ENCODE results near the gene BDNF.
"Not testable (repeated sequence)": the region's sequence is repeated elsewhere in the genome, so short reads cannot be mapped to it uniquely, and the experiment has no call there.

BDNF gene

DNA sequence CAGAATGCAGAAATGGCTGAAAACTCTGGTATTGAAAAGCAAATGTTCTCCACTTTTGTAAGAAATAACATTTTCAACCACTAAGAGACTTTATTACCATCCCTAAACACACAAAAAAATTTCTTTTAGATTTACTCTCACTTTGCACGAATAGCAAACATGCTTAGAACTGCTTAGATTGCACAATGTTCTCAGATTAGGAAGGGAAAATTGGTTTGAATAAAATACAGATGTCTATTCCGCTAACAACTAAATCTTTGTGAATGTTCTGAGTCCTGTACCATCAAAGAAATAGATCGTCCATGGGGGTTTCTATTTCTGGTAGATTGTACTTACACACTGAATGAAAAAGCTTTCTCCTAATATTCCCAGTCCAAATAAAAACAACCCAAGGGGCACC is 40.1 kb downstream of the BDNF start:
- no peaks in the 10 kb centered on the region for H3K27me3 Mint-ChIP-seq
- no peak overlapping the region for H3K27ac Mint-ChIP-seq
- H3K9me3 Mint-ChIP-seq = peaks cover 14% of the 10 kb centered on the region
- H3K36me3 Mint-ChIP-seq (ENCODE audit: low read depth) = peaks cover 32% of the 10 kb centered on the region
- no peak overlapping the region for H3K4me3 Mint-ChIP-seq
- no peaks in the 10 kb centered on the region for H3K4me1 Mint-ChIP-seq (ENCODE audit: low read depth)

GRCh38 chr11:27658535-27659236 is 41.6 kb downstream of the BDNF start:
- no peaks in the 10 kb centered on the region for H3K27me3 Mint-ChIP-seq
- H3K27ac Mint-ChIP-seq = no peak overlapping the region
- no peaks in the 10 kb centered on the region for H3K4me1 Mint-ChIP-seq (ENCODE audit: low read depth)
- peaks cover 14% of the 10 kb centered on the region for H3K9me3 Mint-ChIP-seq
- no peak overlapping the region for H3K4me3 Mint-ChIP-seq
- peaks cover 32% of the 10 kb centered on the region for H3K36me3 Mint-ChIP-seq (ENCODE audit: low read depth)

DNA sequence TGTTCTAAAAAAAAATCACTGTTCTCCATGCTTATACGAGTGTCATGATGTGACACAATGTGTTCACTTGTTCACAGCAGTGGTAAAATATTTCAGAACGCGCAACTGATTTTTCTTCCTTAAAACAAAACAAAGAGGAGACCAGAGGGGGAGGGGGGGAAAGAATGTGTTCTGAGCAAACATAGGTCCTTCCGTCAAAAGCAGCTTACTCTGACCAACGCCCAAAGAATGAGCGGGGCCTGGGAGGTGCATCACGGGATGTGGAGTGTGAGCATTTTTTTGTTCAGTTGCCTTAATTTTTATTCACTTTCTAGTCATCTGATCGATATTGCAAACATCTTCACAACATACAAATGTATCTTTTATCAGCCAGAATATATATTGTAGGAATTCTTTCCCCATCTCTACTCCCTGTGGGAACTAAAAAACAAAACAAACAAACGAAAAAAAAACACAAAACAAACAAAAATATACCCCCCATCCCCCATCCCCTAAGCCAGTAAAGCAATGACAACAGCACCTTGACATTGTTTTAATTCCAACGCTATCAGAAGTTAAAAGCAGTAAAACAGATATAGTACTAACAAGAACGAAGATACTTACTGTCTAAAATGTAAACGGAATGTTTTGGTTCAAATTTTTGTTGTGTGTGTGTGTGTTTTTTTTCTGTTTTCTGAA is 43.3 kb downstream of the BDNF start:
- H3K9me3 Mint-ChIP-seq = peaks cover 14% of the 10 kb centered on the region
- H3K27ac Mint-ChIP-seq = no peak overlapping the region
- peaks cover 31% of the 10 kb centered on the region for H3K36me3 Mint-ChIP-seq (ENCODE audit: low read depth)
- H3K27me3 Mint-ChIP-seq = no peaks in the 10 kb centered on the region
- no peaks in the 10 kb centered on the region for H3K4me1 Mint-ChIP-seq (ENCODE audit: low read depth)
- no peak overlapping the region for H3K4me3 Mint-ChIP-seq

DNA sequence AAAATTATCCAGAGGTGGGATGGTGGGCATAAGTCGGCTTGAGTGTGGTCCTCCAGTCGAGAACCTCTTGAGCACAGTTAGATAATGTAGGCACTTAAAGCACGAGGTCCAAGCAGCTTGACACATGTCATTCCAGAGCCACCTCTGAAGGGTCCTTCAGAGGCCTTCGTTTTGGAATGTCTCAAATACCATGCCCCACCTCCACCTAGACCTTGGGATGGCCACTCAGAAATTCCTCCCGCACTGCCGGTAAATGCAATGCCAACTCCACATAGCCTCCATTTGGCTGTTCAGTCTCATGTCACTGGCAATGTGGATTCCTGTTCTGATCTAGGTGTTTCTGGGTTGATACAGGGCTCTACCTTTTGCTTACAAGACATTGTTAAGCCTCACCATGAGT is 43.9 kb downstream of the BDNF start:
- Mint-ChIP-seq H3K4me1 (ENCODE audit: low read depth) (no peaks in the 10 kb centered on the region), H3K27ac (no peak overlapping the region), H3K9me3 (peaks cover 9% of the 10 kb centered on the region), H3K4me3 (no peak overlapping the region), H3K27me3 (no peaks in the 10 kb centered on the region), H3K36me3 (ENCODE audit: low read depth) (peaks cover 25% of the 10 kb centered on the region)

- H3K4me3 Mint-ChIP-seq = no peak overlapping the region
- H3K27me3 Mint-ChIP-seq = no peaks in the 10 kb centered on the region
- H3K4me1 Mint-ChIP-seq (ENCODE audit: low read depth) = no peaks in the 10 kb centered on the region
- H3K9me3 Mint-ChIP-seq = peaks cover 8% of the 10 kb centered on the region
- no peak overlapping the region for H3K27ac Mint-ChIP-seq
- peaks cover 14% of the 10 kb centered on the region for H3K36me3 Mint-ChIP-seq (ENCODE audit: low read depth)
These were observed 46.1 kb downstream of the BDNF start for GRCh38 chr11:27653990-27654758.

GRCh38 chr11:27651711-27652110 is 48.5 kb downstream of the BDNF start:
- no peak overlapping the region for H3K4me3 Mint-ChIP-seq
- H3K27me3 Mint-ChIP-seq = no peaks in the 10 kb centered on the region
- H3K4me1 Mint-ChIP-seq (ENCODE audit: low read depth) = no peaks in the 10 kb centered on the region
- no peaks in the 10 kb centered on the region for H3K36me3 Mint-ChIP-seq (ENCODE audit: low read depth)
- H3K27ac Mint-ChIP-seq = no peak overlapping the region
- H3K9me3 Mint-ChIP-seq = peaks cover 2% of the 10 kb centered on the region

DNA sequence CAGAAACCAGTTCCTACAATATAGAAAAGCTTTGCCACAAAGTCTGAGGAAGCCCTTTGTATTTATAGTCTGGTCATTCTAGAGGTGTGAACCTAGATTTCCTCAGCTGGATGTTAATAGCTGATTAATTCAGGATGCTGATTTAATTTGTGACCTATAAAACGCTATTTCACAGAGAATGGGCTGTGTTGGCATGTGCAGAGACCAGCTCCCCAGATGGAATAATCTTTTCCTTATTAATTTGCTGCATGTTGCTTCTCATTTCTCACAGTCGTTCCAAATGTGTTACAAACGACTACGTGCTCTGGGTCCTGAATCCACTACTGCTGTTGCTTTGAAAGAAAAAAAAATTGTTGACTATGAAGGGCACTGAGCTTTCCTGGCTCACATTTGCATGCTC is 49.3 kb downstream of the BDNF start:
- Mint-ChIP-seq H3K4me3 (no peak overlapping the region), H3K27me3 (no peaks in the 10 kb centered on the region), H3K9me3 (peaks cover 2% of the 10 kb centered on the region), H3K36me3 (ENCODE audit: low read depth) (no peaks in the 10 kb centered on the region), H3K4me1 (ENCODE audit: low read depth) (no peaks in the 10 kb centered on the region), H3K27ac (no peak overlapping the region)

DNA sequence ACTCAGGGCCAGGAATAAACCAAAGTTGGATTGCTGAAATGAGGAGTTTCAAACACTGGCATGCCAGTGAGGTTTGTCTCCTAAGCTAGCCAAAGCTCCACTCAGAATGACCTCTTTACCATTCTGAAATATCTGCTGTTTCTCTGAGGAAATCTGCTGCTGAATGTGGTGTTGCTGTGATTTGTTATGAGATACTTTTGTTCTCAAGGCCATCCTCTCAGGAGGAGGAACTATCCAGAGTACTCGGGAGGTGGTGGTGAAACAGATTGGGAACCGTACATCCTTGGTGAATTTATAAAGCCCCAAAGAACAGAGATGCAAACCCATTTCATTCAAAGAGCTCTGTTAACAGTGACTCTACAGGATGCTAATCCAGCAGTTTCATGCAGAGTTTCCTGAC is 50.5 kb downstream of the BDNF start:
- Mint-ChIP-seq H3K4me3 (no peak overlapping the region), H3K27me3 (no peaks in the 10 kb centered on the region), H3K9me3 (peaks cover 2% of the 10 kb centered on the region), H3K27ac (no peak overlapping the region), H3K36me3 (ENCODE audit: low read depth) (no peaks in the 10 kb centered on the region), H3K4me1 (ENCODE audit: low read depth) (no peaks in the 10 kb centered on the region)

DNA sequence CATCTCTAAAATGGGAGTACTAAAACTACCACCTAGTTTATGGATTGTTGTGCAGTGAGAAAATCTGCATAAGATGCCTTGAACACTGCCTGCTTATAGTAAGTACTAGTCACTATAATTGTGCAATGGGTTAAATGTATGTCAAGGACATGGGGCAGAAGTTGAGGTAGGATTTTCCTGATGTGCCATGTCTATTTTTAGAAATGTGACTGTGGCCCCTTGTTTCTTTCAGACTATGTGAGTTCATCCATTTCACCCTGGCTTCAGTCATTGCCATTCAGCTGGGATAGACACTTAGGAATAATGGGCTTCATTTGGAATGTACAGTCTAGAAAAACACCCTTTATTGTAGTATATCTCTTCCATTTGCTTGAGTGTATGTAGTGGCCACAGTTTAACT is 51.4 kb downstream of the BDNF start:
- Mint-ChIP-seq H3K36me3 (ENCODE audit: low read depth) (no peaks in the 10 kb centered on the region), H3K9me3 (peaks cover 2% of the 10 kb centered on the region), H3K27me3 (no peaks in the 10 kb centered on the region), H3K27ac (no peak overlapping the region), H3K4me1 (ENCODE audit: low read depth) (no peaks in the 10 kb centered on the region), H3K4me3 (no peak overlapping the region)

DNA sequence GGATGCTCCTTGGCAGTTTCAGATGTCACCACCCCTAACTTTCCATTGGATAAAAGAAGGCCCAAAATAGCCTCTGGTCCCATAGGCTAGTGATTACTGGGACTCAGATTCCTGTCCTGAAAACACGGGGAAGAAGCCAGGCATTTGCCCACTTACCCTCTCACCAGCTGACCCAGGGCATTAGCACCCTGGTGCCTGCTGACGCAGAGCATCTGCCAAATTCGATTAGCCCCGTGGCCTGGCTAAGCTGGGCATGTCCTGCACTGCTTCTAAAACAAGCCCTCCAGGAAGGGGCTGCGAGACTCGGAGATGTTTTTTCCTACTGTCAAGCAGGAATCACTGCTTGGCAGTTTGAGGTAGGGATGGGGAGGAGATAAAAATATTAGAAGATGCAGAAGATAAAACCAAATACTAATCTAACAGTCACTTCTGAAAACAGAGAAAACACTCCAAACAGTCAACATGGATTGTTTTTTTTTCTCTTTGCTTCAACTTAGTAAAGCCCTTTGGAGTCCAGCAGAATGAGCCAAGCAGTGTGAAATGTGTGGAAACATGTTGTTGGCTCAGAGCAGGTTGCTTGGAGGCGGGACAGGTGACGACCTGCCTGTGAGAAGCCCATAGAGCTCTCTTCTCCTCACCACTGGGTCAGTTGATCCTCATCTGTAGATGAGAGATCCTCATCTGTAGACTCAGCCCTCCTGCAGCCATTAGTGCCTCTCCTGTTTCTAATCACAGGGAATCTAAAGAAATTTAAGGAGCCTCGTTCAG is 54.0 kb downstream of the BDNF start:
- Mint-ChIP-seq H3K27me3 (no peaks in the 10 kb centered on the region), H3K4me3 (no peak overlapping the region), H3K27ac (no peak overlapping the region), H3K4me1 (ENCODE audit: low read depth) (no peaks in the 10 kb centered on the region), H3K9me3 (peaks cover 2% of the 10 kb centered on the region), H3K36me3 (ENCODE audit: low read depth) (no peaks in the 10 kb centered on the region)

GRCh38 chr11:27642954-27643353 is 57.3 kb downstream of the BDNF start:
- Mint-ChIP-seq H3K9me3 (peaks cover 2% of the 10 kb centered on the region), H3K27me3 (no peaks in the 10 kb centered on the region), H3K36me3 (ENCODE audit: low read depth) (no peaks in the 10 kb centered on the region), H3K4me1 (ENCODE audit: low read depth) (no peaks in the 10 kb centered on the region), H3K27ac (no peak overlapping the region), H3K4me3 (no peak overlapping the region)

DNA sequence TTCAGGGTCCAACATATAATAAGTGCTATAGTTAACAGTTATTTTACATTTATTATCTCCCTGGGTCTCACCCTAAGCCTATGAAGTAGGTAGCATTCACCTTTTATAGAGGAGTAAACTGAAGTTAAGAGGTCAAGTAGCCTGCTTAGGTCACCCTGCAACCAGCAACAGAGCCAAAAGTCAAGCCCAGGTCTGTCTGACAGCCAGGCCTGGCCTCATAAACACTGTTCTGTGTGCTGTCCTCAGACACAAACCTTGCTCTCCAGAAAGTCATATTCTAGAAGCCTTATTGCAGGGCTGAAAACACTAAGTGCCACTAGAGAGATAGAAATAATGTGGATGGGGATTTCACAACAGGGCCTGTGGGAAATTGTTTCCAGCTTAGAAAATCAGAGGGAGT is 59.3 kb downstream of the BDNF start:
- no peaks in the 10 kb centered on the region for H3K4me1 Mint-ChIP-seq (ENCODE audit: low read depth)
- H3K9me3 Mint-ChIP-seq = no peaks in the 10 kb centered on the region
- no peak overlapping the region for H3K4me3 Mint-ChIP-seq
- no peaks in the 10 kb centered on the region for H3K27me3 Mint-ChIP-seq
- H3K36me3 Mint-ChIP-seq (ENCODE audit: low read depth) = no peaks in the 10 kb centered on the region
- no peak overlapping the region for H3K27ac Mint-ChIP-seq

GRCh38 chr11:27635567-27636037 is 64.7 kb downstream of the BDNF start:
- H3K9me3 Mint-ChIP-seq = peaks cover 9% of the 10 kb centered on the region
- no peaks in the 10 kb centered on the region for H3K36me3 Mint-ChIP-seq (ENCODE audit: low read depth)
- H3K4me1 Mint-ChIP-seq (ENCODE audit: low read depth) = no peaks in the 10 kb centered on the region
- H3K27ac Mint-ChIP-seq = no peak overlapping the region
- no peaks in the 10 kb centered on the region for H3K27me3 Mint-ChIP-seq
- H3K4me3 Mint-ChIP-seq = no peak overlapping the region

- H3K27me3 Mint-ChIP-seq; H3K9me3 Mint-ChIP-seq; H3K36me3 Mint-ChIP-seq (ENCODE audit: low read depth); H3K4me3 Mint-ChIP-seq; H3K4me1 Mint-ChIP-seq (ENCODE audit: low read depth); H3K27ac Mint-ChIP-seq: not testable (repeated sequence)
These were observed 65.5 kb downstream of the BDNF start for GRCh38 chr11:27634776-27635175.

DNA sequence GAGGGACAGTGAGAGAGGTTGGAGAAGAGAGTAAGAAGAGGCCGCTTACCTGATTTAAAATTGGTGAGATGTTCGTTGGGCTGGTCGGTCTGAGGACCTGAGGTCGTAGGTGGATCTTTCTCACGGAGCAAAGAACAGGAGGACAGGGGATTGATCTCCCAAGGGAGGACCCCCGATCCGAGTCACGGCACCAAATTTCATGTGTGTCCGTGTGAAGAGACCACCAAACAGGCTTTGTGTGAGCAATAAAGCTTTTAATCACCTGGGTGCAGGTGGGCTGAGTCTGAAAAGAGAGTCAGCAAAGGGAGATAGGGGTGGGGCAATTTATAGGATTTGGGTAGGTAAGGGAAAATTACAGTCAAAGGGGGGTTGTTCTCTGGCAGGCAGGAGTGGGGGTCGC is 66.0 kb downstream of the BDNF start:
- not testable (repeated sequence) for H3K4me3 Mint-ChIP-seq; H3K27me3 Mint-ChIP-seq; H3K9me3 Mint-ChIP-seq; H3K4me1 Mint-ChIP-seq (ENCODE audit: low read depth); H3K27ac Mint-ChIP-seq; H3K36me3 Mint-ChIP-seq (ENCODE audit: low read depth)

All from stimulated activated naive CD8-positive, alpha-beta T cell treated with anti-CD3 and anti-CD28 coated beads, Interleukin-15, Interleukin-2, amounts not matched to agents 100 ng/mL and 50 ng/mL, for 24 hours (primary cell).